HepG2 (cell line): ENCODE data around the gene NEMF. TPM values are rescaled to one million over a fixed set of nuclear protein-coding genes. Genes with fewer than 3 reads are reported as not detected.
A peak's percentile ranks its signal among the peaks of the same experiment; 100 is the strongest.

Source experiments
- GATA4 ChIP-seq: sonication (generic); IDR thresholded peaks from 2 replicates; pipeline ENCODE4 v1.6.1; 2016; ENCODE audit warnings: antibody characterized with exemption, low read depth, borderline replicate concordance
- JARID2 ChIP-seq: sonication (generic); formaldehyde crosslinking; IDR thresholded peaks from 2 replicates; pipeline ENCODE4 v1.8.1; 2023; ENCODE audit warnings: missing genetic modification reagents, inconsistent platforms; ENCODE audit not compliant: insufficient replicate concordance
- MTA3 ChIP-seq: sonication (generic); formaldehyde crosslinking; IDR thresholded peaks from 2 replicates; pipeline ENCODE4 v1.4.0; 2020; ENCODE audit warnings: missing genetic modification reagents
- RERE ChIP-seq: IDR thresholded peaks from 2 replicates; pipeline ENCODE4 v1.6.1; 2016; ENCODE audit warnings: low read depth, missing genetic modification reagents, missing compliant biosample characterization
- SIN3B ChIP-seq: fragments of 150-350 bp; IDR thresholded peaks from 2 replicates; pipeline ENCODE4 v1.6.1; 2014; ENCODE audit warnings: low read length
- SOX6 ChIP-seq, 2 experiments: fragments of 450-650 bp in 1 of 2; sonication (generic) in 1 of 2; formaldehyde crosslinking in 1 of 2; IDR thresholded peaks; 2 replicates each; pipeline versions ENCODE4 v1.4.0 to v1.6.1; 2017 to 2020; ENCODE audit warnings: antibody characterized with exemption in 1 of 2, mild to moderate bottlenecking in 1 of 2, missing genetic modification reagents in 1 of 2
- ZNF263 ChIP-seq: sonication (generic); formaldehyde crosslinking; IDR thresholded peaks from 2 replicates; pipeline ENCODE4 v1.4.0; 2020; ENCODE audit warnings: missing genetic modification reagents
- ZNF3 ChIP-seq: IDR thresholded peaks from 2 replicates; pipeline ENCODE4 v1.7.0; 2017; ENCODE audit warnings: inconsistent platforms
- ZNF816 ChIP-seq: sonication (generic); formaldehyde crosslinking; IDR thresholded peaks from 2 replicates; pipeline ENCODE4 v1.8.0; 2022; ENCODE audit warnings: missing genetic modification reagents, mild to moderate bottlenecking, borderline replicate concordance
- polyA plus RNA-seq, 8 experiments: library from polyadenylated mRNA; depleted of rRNA in 3 of 8; stranded (reverse) in 7 of 8; unstranded in 1 of 8; fragments of >200 nt; fragmentation: Illumina TruSeq in 4 of 8; extraction: Trizol in 4 of 8; gene quantifications; 2 replicates each; pipeline versions ENCODE4 v1.2.1 to v1.2.3, GENCODE V29; 2011 to 2016; ENCODE audit warnings: low read depth in 4 of 8, missing spikeins in 1 of 8, mixed read lengths in 1 of 8; ENCODE audit not compliant: insufficient read depth in 1 of 8
- total RNA-seq, 5 experiments: library from RNA; depleted of rRNA; stranded (reverse); fragments of >200 nt; fragmentation: Illumina TruSeq; extraction: Trizol; gene quantifications; 2 replicates each; pipeline ENCODE4 v1.2.3, GENCODE V29; 2016; ENCODE audit warnings: low read depth in 1 of 5
- TF ChIP-seq, protein P1 (sequence below): sonication (generic); formaldehyde crosslinking; IDR thresholded peaks from 2 replicates; pipeline ENCODE4 v1.4.0; 2020; ENCODE audit warnings: missing genetic modification reagents; ENCODE audit errors: not compliant biosample characterization
- TF ChIP-seq, protein P2 (sequence below): sonication (generic); formaldehyde crosslinking; IDR thresholded peaks from 2 replicates; pipeline ENCODE4 v1.4.0; 2020; ENCODE audit warnings: mild to moderate bottlenecking, missing genetic modification reagents
- TF ChIP-seq, protein P3 (sequence below): IDR thresholded peaks from 2 replicates; pipeline ENCODE4 v1.6.1; 2016

The NEMF gene
- total and polyA plus RNA-seq, 2 of the 13 experiments (the other 11 are each of a cell fraction or from before 2014, with no cell fraction given) = 21.3 to 57.9 TPM

DNA sequence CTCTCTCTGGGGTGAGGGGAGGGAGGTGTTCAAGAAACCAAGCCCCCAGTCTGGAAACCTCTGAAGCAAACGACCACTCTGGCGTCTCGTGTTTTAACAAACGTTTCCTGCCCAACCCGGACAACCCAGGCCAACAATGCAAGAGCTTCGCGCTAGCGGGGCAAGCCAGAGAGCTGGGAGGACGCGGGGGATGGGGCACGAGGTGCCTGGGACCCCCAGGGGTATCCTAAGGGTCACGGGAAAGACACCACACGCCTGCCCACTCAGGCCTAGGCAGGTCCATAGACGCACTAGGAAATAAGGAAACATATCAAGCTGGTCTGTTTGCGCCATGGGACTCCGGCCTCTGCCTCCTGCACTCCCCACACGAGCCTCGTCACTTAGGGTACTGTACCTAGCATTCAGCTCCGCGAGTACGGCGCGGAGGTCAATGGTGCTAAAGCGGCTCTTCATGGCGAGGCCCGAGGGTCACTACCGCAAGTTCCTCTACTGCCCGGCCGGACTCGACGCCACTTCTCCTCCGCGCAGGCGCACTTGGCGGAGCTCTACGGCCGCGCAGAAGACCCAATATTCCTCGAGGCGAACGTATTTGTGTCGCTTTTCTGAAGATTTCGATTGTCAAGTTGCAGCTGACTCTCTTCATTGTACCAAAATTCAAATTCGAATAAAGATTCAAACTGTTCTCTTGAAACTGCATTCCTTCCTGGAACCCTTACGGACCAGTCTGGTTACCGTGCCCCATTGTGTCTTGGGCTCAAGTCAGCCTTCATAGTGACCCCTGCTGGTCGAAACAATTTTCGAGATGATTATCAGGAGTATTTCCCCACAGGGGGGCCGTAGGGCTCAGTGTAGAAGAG, at the start of gene NEMF (continued):
- TF ChIP-seq, protein P1, sequence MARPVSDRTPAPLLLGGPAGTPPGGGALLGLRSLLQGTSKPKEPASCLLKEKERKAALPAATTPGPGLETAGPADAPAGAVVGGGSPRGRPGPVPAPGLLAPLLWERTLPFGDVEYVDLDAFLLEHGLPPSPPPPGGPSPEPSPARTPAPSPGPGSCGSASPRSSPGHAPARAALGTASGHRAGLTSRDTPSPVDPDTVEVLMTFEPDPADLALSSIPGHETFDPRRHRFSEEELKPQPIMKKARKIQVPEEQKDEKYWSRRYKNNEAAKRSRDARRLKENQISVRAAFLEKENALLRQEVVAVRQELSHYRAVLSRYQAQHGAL (CRISPR knock-in tag) = no peak
- no peak; the same call in 1 of the 2 replicates for TF ChIP-seq GATA4
- TF ChIP-seq ZNF816 = peak; percentile 91
- no peak for TF ChIP-seq RERE (CRISPR knock-in tag)
- no peak for TF ChIP-seq ZNF263
- TF ChIP-seq, protein P2, sequence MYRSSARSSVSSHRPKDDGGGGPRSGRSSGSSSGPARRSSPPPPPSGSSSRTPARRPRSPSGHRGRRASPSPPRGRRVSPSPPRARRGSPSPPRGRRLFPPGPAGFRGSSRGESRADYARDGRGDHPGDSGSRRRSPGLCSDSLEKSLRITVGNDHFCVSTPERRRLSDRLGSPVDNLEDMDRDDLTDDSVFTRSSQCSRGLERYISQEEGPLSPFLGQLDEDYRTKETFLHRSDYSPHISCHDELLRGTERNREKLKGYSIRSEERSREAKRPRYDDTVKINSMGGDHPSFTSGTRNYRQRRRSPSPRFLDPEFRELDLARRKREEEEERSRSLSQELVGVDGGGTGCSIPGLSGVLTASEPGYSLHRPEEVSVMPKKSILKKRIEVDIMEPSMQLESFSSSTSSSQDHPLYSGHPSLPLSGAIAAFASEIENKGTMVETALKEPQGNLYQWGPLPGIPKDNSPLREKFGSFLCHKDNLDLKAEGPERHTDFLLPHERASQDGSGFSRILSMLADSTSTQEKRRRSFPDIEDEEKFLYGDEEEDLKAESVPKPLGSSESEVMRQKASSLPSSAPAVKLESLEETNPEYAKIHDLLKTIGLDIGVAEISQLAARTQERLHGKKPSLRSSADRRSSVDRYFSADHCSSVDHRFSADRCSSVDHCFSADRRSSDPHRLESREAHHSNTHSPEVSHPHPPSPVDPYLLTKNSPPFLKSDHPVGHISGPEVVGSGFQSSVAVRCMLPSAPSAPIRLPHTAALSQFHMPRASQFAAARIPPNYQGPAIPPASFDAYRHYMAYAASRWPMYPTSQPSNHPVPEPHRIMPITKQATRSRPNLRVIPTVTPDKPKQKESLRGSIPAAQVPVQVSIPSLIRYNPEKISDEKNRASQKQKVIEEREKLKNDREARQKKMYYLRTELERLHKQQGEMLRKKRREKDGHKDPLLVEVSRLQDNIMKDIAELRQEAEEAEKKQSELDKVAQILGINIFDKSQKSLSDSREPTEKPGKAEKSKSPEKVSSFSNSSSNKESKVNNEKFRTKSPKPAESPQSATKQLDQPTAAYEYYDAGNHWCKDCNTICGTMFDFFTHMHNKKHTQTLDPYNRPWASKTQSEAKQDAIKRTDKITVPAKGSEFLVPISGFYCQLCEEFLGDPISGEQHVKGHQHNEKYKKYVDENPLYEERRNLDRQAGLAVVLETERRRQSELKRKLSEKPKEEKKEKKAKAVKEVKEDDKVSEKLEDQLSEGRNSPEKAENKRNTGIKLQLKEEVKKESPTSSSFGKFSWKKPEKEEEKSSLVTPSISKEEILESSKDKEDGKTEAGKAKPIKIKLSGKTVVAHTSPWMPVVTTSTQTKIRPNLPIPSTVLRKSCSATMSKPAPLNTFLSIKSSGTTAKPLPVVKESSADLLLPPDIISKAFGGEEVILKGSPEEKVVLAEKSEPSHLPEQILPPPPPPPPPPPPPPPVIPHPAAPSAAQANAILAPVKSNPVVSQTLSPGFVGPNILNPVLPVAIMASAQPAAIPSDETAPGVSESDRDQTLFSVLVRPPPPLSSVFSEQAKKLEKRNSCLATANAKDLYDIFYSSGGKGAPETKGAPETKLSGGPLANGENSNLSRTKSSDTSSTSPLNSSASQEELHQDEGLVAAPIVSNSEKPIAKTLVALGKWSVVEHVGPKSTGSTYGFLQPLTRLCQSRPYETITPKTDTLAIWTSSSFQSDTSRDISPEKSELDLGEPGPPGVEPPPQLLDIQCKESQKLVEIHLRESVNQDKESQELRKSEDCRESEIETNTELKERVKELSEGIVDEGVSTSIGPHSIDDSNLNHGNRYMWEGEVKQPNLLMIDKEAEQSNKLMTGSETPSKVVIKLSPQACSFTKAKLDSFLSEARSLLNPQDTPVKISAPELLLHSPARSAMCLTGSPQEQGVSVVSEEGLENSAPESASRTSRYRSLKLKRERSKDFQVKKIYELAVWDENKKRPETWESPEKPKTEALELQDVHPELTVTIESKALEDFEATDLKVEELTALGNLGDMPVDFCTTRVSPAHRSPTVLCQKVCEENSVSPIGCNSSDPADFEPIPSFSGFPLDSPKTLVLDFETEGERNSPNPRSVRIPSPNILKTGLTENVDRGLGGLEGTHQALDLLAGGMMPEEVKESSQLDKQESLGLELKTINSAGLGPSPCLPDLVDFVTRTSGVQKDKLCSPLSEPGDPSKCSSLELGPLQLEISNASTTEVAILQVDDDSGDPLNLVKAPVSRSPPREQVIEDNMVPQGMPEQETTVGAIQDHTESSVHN (CRISPR knock-in tag) = no peak
- no peak for TF ChIP-seq MTA3
- TF ChIP-seq ZNF3 (CRISPR knock-in tag) = no peak
- TF ChIP-seq JARID2 (CRISPR knock-in tag) = no peak
- TF ChIP-seq, protein P3, sequence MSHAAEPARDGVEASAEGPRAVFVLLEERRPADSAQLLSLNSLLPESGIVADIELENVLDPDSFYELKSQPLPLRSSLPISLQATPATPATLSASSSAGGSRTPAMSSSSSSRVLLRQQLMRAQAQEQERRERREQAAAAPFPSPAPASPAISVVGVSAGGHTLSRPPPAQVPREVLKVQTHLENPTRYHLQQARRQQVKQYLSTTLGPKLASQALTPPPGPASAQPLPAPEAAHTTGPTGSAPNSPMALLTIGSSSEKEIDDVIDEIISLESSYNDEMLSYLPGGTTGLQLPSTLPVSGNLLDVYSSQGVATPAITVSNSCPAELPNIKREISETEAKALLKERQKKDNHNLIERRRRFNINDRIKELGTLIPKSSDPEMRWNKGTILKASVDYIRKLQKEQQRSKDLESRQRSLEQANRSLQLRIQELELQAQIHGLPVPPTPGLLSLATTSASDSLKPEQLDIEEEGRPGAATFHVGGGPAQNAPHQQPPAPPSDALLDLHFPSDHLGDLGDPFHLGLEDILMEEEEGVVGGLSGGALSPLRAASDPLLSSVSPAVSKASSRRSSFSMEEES (CRISPR knock-in tag) = peak; percentile 14; the same call in 1 of the 2 replicates
- TF ChIP-seq SOX6 (IDR thresholded peaks at IDR 0.05) = no peak
- TF ChIP-seq SOX6 (CRISPR knock-in tag; IDR thresholded peaks at IDR 0.05) = no peak; the same call in 1 of the 2 replicates
- TF ChIP-seq SIN3B = no peak; the same call in 1 of the 2 replicates
